Stimulated activated naive CD8-positive, alpha-beta T cell treated with anti-CD3 and anti-CD28 coated beads, Interleukin-15, Interleukin-2, amounts not matched to agents 100 U/mL and 50 U/mL, for 24 hours (primary cell): ENCODE data around the gene SYNPO2L.

Experiments
- ATAC-seq: fragments of 150-1000 bp; cut with Tn5 transposase; one replicate; pipeline ENCODE4 v1.10.0; 2021
- DNase-seq: peaks from one replicate; pipeline ENCODE4 v3.0.0; 2021

Gene SYNPO2L

GRCh38 chr10:73649876-73650536, 5.8 kb downstream of the SYNPO2L start:
- no peak for ATAC-seq
- DNase-seq = no peak

GRCh38 chr10:73648975-73649829, 6.6 kb downstream of the SYNPO2L start:
- no peak for ATAC-seq
- DNase-seq = no peak

GRCh38 chr10:73647875-73648651, 7.8 kb downstream of the SYNPO2L start:
- DNase-seq = no peak
- ATAC-seq = no peak

GRCh38 chr10:73647211-73647874, 8.5 kb downstream of the SYNPO2L start:
- peak; percentile 44 for ATAC-seq
- peak; percentile 36 for DNase-seq

- DNase-seq = no peak
- no peak for ATAC-seq
Observed at GRCh38 chr10:73646598-73647041, 9.2 kb downstream of the SYNPO2L start.

GRCh38 chr10:73645251-73645650, 10.6 kb downstream of the SYNPO2L start:
- ATAC-seq (no peak), DNase-seq (no peak)

GRCh38 chr10:73644767-73645166, 11.1 kb downstream of the SYNPO2L start:
- ATAC-seq (peak; percentile 47), DNase-seq (no peak)

GRCh38 chr10:73644015-73644743, 11.7 kb downstream of the SYNPO2L start:
- DNase-seq (peak; percentile 49), ATAC-seq (no peak)

GRCh38 chr10:73643362-73643761, 12.5 kb downstream of the SYNPO2L start:
- ATAC-seq (no peak), DNase-seq (no peak)

- ATAC-seq = no peak
- no peak for DNase-seq
Observed at GRCh38 chr10:73641328-73642060, 14.3 kb downstream of the SYNPO2L start, which contains the start of gene MYOZ1. Gene MYOZ1, minus strand, starts transcription at chr10:73641474. Its CDS starts 1,457 bp downstream, at chr10:73640017.

GRCh38 chr10:73639286-73639685, 16.5 kb downstream of the SYNPO2L start:
- no peak for ATAC-seq
- DNase-seq = no peak

- DNase-seq = no peak
- no peak for ATAC-seq
Observed at GRCh38 chr10:73635781-73636180, 20.0 kb downstream of the SYNPO2L start.

- no peak for ATAC-seq
Observed at GRCh38 chr10:73634421-73634820, 21.4 kb downstream of the SYNPO2L start.

GRCh38 chr10:73629165-73629564, 26.7 kb downstream of the SYNPO2L start:
- DNase-seq (no peak), ATAC-seq (no peak)

More at GRCh38 chr10:73634421-73634820, 21.4 kb downstream of the SYNPO2L start:
- no peak for DNase-seq

- no peak for ATAC-seq
- no peak for DNase-seq
Observed at GRCh38 chr10:73628405-73628804, 27.4 kb downstream of the SYNPO2L start.

GRCh38 chr10:73627300-73627699, 28.5 kb downstream of the SYNPO2L start:
- DNase-seq (no peak), ATAC-seq (no peak)

GRCh38 chr10:73625884-73626752, 29.7 kb downstream of the SYNPO2L start:
- peak; percentile 91 for DNase-seq
- peak; percentile 99 for ATAC-seq

GRCh38 chr10:73625004-73625883, 30.6 kb downstream of the SYNPO2L start:
- DNase-seq (peak; percentile 32), ATAC-seq (peak; percentile 8)
